Duodenal mucosa (tissue), 2 donors: Measurements from ENCODE around the gene UCK2.

ENCODE experiments used
- H3K27ac ChIP-seq: one replicate; pipeline ENCODE4 v1.7.0; 2013; ENCODE audit warnings: low read depth, low read length
- H3K27me3 ChIP-seq, 2 donors: one replicate each; pipeline ENCODE4 v1.7.0; 2013; ENCODE audit warnings: low read length in 2 of 2, control low read depth in 1 of 2; ENCODE audit not compliant: insufficient read depth in 2 of 2, control insufficient read depth in 1 of 2
- H3K36me3 ChIP-seq, 2 donors: one replicate each; pipeline ENCODE4 v1.7.0; 2013; ENCODE audit warnings: low read length in 2 of 2, control low read depth in 1 of 2; ENCODE audit not compliant: insufficient read depth in 2 of 2, control insufficient read depth in 1 of 2
- H3K4me1 ChIP-seq, 2 donors: one replicate each; pipeline ENCODE4 v1.7.0; 2013; ENCODE audit warnings: low read length in 2 of 2, control low read depth in 1 of 2; ENCODE audit not compliant: insufficient read depth in 2 of 2, control insufficient read depth in 1 of 2
- H3K4me3 ChIP-seq, 2 donors: one replicate each; pipeline ENCODE4 v1.7.0; 2013; ENCODE audit warnings: low read length in 2 of 2, low read depth in 1 of 2
- H3K9ac ChIP-seq, 2 donors: one replicate each; pipeline ENCODE4 v1.7.0; 2013; ENCODE audit warnings: low read length in 2 of 2, low read depth in 1 of 2
- H3K9me3 ChIP-seq, 2 donors: one replicate each; pipeline ENCODE4 v1.7.0; 2013; ENCODE audit warnings: low read length in 2 of 2, control low read depth in 1 of 2; ENCODE audit not compliant: control insufficient read depth in 1 of 2

The UCK2 gene

GRCh38 chr1:165942927-165943597, 115.6 kb downstream of the UCK2 start:
- Histone ChIP-seq H3K4me3 (no peak overlapping the region), H3K27ac (no peak overlapping the region), H3K4me1 (no peaks in the 10 kb centered on the region), H3K9ac (no peak overlapping the region), H3K27me3 (peaks cover 0 to 3% of the 10 kb centered on the region in 2 donors), H3K36me3 (no peaks in the 10 kb centered on the region), H3K9me3 (no peaks in the 10 kb centered on the region)

GRCh38 chr1:165945911-165946310, 118.5 kb downstream of the UCK2 start:
- H3K9me3 ChIP-seq = no peaks in the 10 kb centered on the region
- H3K4me3 ChIP-seq = no peak overlapping the region
- no peak overlapping the region for H3K9ac ChIP-seq
- H3K36me3 ChIP-seq = no peaks in the 10 kb centered on the region
- peaks cover 0 to 3% of the 10 kb centered on the region in 2 donors for H3K27me3 ChIP-seq
- no peaks in the 10 kb centered on the region for H3K4me1 ChIP-seq
- no peak overlapping the region for H3K27ac ChIP-seq

GRCh38 chr1:165947797-165948455, 120.5 kb downstream of the UCK2 start:
- Histone ChIP-seq H3K4me1 (no peaks in the 10 kb centered on the region), H3K4me3 (no peak overlapping the region), H3K36me3 (no peaks in the 10 kb centered on the region), H3K27me3 (peaks cover 0 to 3% of the 10 kb centered on the region in 2 donors), H3K9me3 (no peaks in the 10 kb centered on the region), H3K27ac (no peak overlapping the region), H3K9ac (no peak overlapping the region)

DNA sequence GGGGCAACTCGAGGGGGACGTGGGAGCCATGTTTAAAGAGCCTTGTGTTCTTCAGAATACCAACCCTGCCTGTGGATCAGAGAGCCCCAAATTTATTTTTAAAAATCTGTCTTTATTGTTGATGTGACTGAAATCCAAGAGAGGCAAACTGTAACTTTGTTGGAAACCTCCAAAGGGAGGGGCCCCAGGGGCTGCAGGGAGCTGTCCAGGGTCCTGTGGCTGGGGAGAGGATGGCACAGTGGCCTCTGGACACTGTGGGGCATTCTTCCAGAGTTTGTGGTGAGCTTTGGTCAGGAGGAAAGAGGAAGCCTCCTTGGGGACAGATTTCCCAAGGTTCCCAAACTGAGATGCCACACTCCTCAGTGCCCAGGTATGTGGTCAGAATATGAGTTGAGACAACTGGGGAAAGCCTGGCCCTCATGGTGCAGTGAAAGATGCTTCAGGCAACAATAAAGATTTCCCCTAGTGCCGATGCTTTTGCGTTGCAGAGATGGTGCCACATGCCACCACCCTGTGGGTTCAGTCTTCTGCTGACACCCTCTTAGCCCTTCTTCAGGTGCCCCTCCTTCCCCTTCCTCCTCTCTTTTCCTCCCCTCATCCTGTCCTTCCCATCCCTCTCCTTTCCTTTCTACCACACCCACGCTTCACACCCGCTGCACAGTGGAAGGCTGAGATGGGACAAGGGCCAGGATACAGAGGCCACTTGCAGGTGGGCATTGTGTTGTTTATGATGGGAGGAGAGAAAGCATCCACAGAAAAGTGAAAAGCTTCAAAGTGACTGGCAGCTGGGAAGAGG, 122.1 kb downstream of the UCK2 start:
- Histone ChIP-seq H3K27me3 (peaks cover 0 to 3% of the 10 kb centered on the region in 2 donors), H3K9me3 (no peaks in the 10 kb centered on the region), H3K4me3 (no peak overlapping the region), H3K36me3 (no peaks in the 10 kb centered on the region), H3K9ac (no peak overlapping the region), H3K27ac (no peak overlapping the region), H3K4me1 (no peaks in the 10 kb centered on the region)

GRCh38 chr1:165954940-165955339, 127.5 kb downstream of the UCK2 start:
- H3K9me3 ChIP-seq = no peaks in the 10 kb centered on the region

GRCh38 chr1:165958306-165958705, 130.9 kb downstream of the UCK2 start:
- Histone ChIP-seq H3K4me1 (no peaks in the 10 kb centered on the region), H3K36me3 (no peaks in the 10 kb centered on the region), H3K27me3 (no peaks in the 10 kb centered on the region), H3K4me3 (no peak overlapping the region), H3K9ac (no peak overlapping the region), H3K9me3 (no peaks in the 10 kb centered on the region), H3K27ac (no peak overlapping the region)

More at GRCh38 chr1:165954940-165955339, 127.5 kb downstream of the UCK2 start:
- no peak overlapping the region for H3K9ac ChIP-seq
- no peaks in the 10 kb centered on the region for H3K4me1 ChIP-seq
- H3K27me3 ChIP-seq = no peaks in the 10 kb centered on the region
- H3K4me3 ChIP-seq = no peak overlapping the region
- H3K36me3 ChIP-seq = no peaks in the 10 kb centered on the region
- H3K27ac ChIP-seq = no peak overlapping the region

GRCh38 chr1:165960136-165960535, 132.7 kb downstream of the UCK2 start:
- H3K27me3 ChIP-seq = no peaks in the 10 kb centered on the region
- H3K36me3 ChIP-seq = no peaks in the 10 kb centered on the region
- H3K4me3 ChIP-seq = no peak overlapping the region
- no peaks in the 10 kb centered on the region for H3K4me1 ChIP-seq
- no peak overlapping the region for H3K9ac ChIP-seq
- H3K27ac ChIP-seq = no peak overlapping the region
- H3K9me3 ChIP-seq = no peaks in the 10 kb centered on the region

GRCh38 chr1:165960881-165961280, 133.5 kb downstream of the UCK2 start:
- H3K9ac ChIP-seq = no peak overlapping the region
- no peaks in the 10 kb centered on the region for H3K27me3 ChIP-seq
- H3K4me1 ChIP-seq = no peaks in the 10 kb centered on the region
- no peaks in the 10 kb centered on the region for H3K36me3 ChIP-seq
- H3K9me3 ChIP-seq = no peaks in the 10 kb centered on the region
- H3K27ac ChIP-seq = no peak overlapping the region
- H3K4me3 ChIP-seq = no peak overlapping the region
